Activated B cell treated with CpG ODN at 0.5 μM for 24 hours (primary cell): ENCODE measurements around the gene STX17. TPM values are rescaled to one million over a fixed set of nuclear protein-coding genes. Genes with fewer than 3 reads are reported as not detected.

Experiments used
- ATAC-seq: fragments of 200-7000 bp; cut with Tn5 transposase; one replicate; pipeline ENCODE4 v1.10.0; 2021; ENCODE audit warnings: low read depth, mild to moderate bottlenecking, moderate library complexity
- CTCF ChIA-PET: fragments of 350-600 bp; sonication (Branson Sonifier 250); formaldehyde crosslinking; loops from one replicate; lab custom pipeline; 2021; ENCODE audit warnings: antibody characterized with exemption; lab: Charles Lee
- POLR2A ChIA-PET: fragments of 350-600 bp; sonication (Branson Sonifier 250); formaldehyde crosslinking; loops from one replicate; lab custom pipeline; 2021; ENCODE audit warnings: antibody characterized with exemption; lab: Charles Lee
- DNase-seq: peaks from one replicate; pipeline ENCODE4 v3.0.0; 2022
- H3K27ac Mint-ChIP-seq: one replicate; pipeline ENCODE4 v1.8.0; 2020; ENCODE audit warnings: mixed read lengths
- H3K27me3 Mint-ChIP-seq: one replicate; pipeline ENCODE4 v1.8.0; 2021; ENCODE audit warnings: mixed read lengths
- H3K36me3 Mint-ChIP-seq: one replicate; pipeline ENCODE4 v1.8.0; 2021; ENCODE audit warnings: low read depth, mixed read lengths
- H3K4me1 Mint-ChIP-seq: one replicate; pipeline ENCODE4 v1.8.0; 2021; ENCODE audit warnings: mixed read lengths
- H3K4me3 Mint-ChIP-seq: one replicate; pipeline ENCODE4 v1.8.0; 2020; ENCODE audit warnings: mild to moderate bottlenecking, mixed read lengths
- H3K9me3 Mint-ChIP-seq: one replicate; pipeline ENCODE4 v1.8.0; 2020; ENCODE audit warnings: mixed read lengths
- intact Hi-C: fragments of 100-400 bp; cut with micrococcal nuclease; formaldehyde crosslinking; loops from one replicate; pipeline ENCODE4 v1.15.1; 2024
- total RNA-seq: library from RNA; stranded (reverse); gene quantifications from 2 replicates; pipeline ENCODE4 v1.2.3, GENCODE V29; 2022
- TF ChIP-seq, protein P1 (sequence below): fragments of 200-600 bp; IDR thresholded peaks from one replicate; pipeline ENCODE4 v1.8.0; 2022; ENCODE audit warnings: antibody characterized with exemption, mild to moderate bottlenecking

Gene STX17
- total RNA-seq, 1 donor from 2014 or later: 39.2 TPM

DNA sequence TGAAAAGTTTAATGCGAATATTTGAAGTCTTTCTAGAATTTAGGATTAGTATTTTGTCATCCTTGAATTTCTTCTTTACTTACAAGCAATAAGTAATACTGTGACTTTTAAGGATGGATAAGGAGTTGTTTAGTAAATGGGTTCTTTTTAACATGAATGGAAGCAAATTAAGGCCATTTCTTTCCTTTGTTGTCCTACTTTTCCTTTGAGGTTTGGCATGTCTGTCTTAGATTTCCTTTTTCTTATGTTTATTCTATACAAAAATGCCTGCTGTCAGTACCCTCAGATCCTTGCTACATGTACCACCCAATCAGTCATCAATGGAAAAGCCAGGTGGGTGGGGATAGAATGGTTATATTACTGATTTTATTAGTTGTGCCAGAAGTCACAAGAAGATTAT lies 10.2 kb downstream of the STX17 start:
- peaks cover 4% of the 10 kb centered on the region for H3K4me1 Mint-ChIP-seq
- intact Hi-C loops: no loop called here

GRCh38 chr9:99918134-99918533 lies 11.7 kb downstream of the STX17 start:
- intact Hi-C loops: no loop called here
- H3K36me3 Mint-ChIP-seq: peaks cover 75% of the 10 kb centered on the region
- H3K27me3 Mint-ChIP-seq: no peaks in the 10 kb centered on the region
- H3K4me1 Mint-ChIP-seq: no peaks in the 10 kb centered on the region
- ATAC-seq: no peak
- POLR2A ChIA-PET: no interaction called here
- H3K4me3 Mint-ChIP-seq: no peak overlapping the region
- CTCF ChIA-PET: interaction anchor here (0.9 kb wide), 1 partner anchor 305 kb away, joined by 3 read pairs; no protein-coding TSS in a partner anchor
- H3K9me3 Mint-ChIP-seq: no peaks in the 10 kb centered on the region
- DNase-seq: no peak
- H3K27ac Mint-ChIP-seq: no peak overlapping the region
- TF ChIP-seq, protein P1, sequence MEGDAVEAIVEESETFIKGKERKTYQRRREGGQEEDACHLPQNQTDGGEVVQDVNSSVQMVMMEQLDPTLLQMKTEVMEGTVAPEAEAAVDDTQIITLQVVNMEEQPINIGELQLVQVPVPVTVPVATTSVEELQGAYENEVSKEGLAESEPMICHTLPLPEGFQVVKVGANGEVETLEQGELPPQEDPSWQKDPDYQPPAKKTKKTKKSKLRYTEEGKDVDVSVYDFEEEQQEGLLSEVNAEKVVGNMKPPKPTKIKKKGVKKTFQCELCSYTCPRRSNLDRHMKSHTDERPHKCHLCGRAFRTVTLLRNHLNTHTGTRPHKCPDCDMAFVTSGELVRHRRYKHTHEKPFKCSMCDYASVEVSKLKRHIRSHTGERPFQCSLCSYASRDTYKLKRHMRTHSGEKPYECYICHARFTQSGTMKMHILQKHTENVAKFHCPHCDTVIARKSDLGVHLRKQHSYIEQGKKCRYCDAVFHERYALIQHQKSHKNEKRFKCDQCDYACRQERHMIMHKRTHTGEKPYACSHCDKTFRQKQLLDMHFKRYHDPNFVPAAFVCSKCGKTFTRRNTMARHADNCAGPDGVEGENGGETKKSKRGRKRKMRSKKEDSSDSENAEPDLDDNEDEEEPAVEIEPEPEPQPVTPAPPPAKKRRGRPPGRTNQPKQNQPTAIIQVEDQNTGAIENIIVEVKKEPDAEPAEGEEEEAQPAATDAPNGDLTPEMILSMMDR: no peak

More for the DNA sequence above, 10.2 kb downstream of the STX17 start:
- Mint-ChIP-seq H3K27ac (no peak overlapping the region), H3K9me3 (no peaks in the 10 kb centered on the region), H3K36me3 (peaks cover 65% of the 10 kb centered on the region), H3K27me3 (no peaks in the 10 kb centered on the region), H3K4me3 (no peak overlapping the region)
- CTCF ChIA-PET: no interaction called here
- TF ChIP-seq, protein P1: no peak
- POLR2A ChIA-PET: no interaction called here
- DNase-seq (no peak), ATAC-seq (no peak)

DNA sequence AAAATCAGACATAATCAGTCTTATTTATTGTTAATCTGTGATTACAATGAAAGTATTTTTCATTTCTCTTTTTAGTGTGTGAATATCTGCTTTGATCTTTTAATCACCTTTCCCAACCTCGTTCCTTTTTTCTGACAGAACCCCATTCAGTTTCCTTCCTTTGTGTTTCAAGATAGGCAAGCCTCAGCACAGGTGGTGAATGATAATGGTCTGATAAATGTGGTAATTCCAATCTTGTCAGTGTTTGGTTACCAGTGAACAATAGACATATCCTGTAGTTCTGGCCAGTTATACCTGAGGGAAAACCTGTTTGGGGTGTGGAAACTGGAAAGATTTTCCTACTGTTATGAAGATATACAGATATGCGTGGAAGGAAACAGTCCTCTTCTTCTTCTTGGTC lies 13.5 kb downstream of the STX17 start:
- Mint-ChIP-seq H3K36me3 (peaks cover 87% of the 10 kb centered on the region), H3K27me3 (no peaks in the 10 kb centered on the region), H3K4me3 (no peak overlapping the region), H3K4me1 (no peaks in the 10 kb centered on the region), H3K27ac (no peak overlapping the region), H3K9me3 (peaks cover 5% of the 10 kb centered on the region)
- ChIA-PET POLR2A (no interaction called here), CTCF (no interaction called here)
- no peak for DNase-seq
- intact Hi-C loops: loop anchor here (5.0 to 10.0 kb wide), 2 partner anchors 33 to 1395 kb away; no protein-coding TSS in a partner anchor
- no peak for ATAC-seq
- TF ChIP-seq, protein P1: no peak

- no peaks in the 10 kb centered on the region for H3K4me1 Mint-ChIP-seq
Observed at GRCh38 chr9:99921875-99922710, 15.6 kb downstream of the STX17 start.

DNA sequence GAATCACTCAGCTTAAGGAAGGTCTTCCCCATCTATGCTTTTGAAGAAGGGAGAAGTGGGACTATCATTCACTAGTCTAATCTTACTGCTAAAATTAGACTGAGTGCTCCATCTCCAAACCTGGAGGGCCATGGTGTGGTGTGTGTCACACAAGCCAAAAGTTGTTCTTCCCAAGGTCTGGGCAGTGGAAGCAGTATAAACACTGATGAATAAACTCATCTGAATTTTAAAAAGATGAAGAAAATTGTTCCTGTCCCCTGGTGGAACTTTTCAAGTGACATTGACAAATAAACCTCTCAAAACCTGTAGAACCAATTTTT lies 16.2 kb downstream of the STX17 start:
- Mint-ChIP-seq H3K36me3 (peaks cover 83% of the 10 kb centered on the region), H3K4me1 (no peaks in the 10 kb centered on the region), H3K27me3 (no peaks in the 10 kb centered on the region), H3K4me3 (no peak overlapping the region), H3K27ac (no peak overlapping the region), H3K9me3 (peaks cover 14% of the 10 kb centered on the region)
- ChIA-PET CTCF (no interaction called here), POLR2A (no interaction called here)
- ATAC-seq (no peak), DNase-seq (no peak)
- intact Hi-C loops: loop anchor here (5.0 to 10.0 kb wide), 2 partner anchors 35 to 1392 kb away; no protein-coding TSS in a partner anchor
- TF ChIP-seq, protein P1: no peak

More at GRCh38 chr9:99921875-99922710, 15.6 kb downstream of the STX17 start:
- ChIA-PET CTCF (no interaction called here), POLR2A (no interaction called here)
- Mint-ChIP-seq H3K36me3 (peaks cover 88% of the 10 kb centered on the region), H3K27me3 (no peaks in the 10 kb centered on the region), H3K27ac (no peak overlapping the region), H3K4me3 (no peak overlapping the region), H3K9me3 (peaks cover 14% of the 10 kb centered on the region)
- intact Hi-C loops: loop anchor here (5.0 to 10.0 kb wide), 2 partner anchors 35 to 1393 kb away; no protein-coding TSS in a partner anchor
- TF ChIP-seq, protein P1: no peak
- no peak for ATAC-seq
- DNase-seq: no peak
